DOHH2 (cell line): ENCODE measurements around the gene CDKN2C.

ENCODE experiments used
- H3F3A ChIP-seq: fragments of 200-600 bp; sonication (generic), shearing (Covaris generic); 2 replicates; pipeline ENCODE4 v1.6.0; 2016; ENCODE audit warnings: antibody characterized with exemption, mild to moderate bottlenecking; ENCODE audit not compliant: control insufficient read depth, insufficient read depth
- H3K27ac ChIP-seq: fragments of 200-600 bp; sonication (generic); 2 replicates; pipeline ENCODE4 v1.5.1; 2014; ENCODE audit warnings: low read depth, mild to moderate bottlenecking, low read length, moderate library complexity
- H3K27me3 ChIP-seq: fragments of 200-600 bp; sonication (generic); 2 replicates; pipeline ENCODE4 v1.6.1; 2014; ENCODE audit warnings: mild to moderate bottlenecking, low read length, mixed read lengths; ENCODE audit not compliant: control insufficient read depth
- H3K36me3 ChIP-seq: fragments of 200-600 bp; sonication (generic); 2 replicates; pipeline ENCODE4 v1.6.1; 2014; ENCODE audit warnings: mild to moderate bottlenecking, low read length, moderate library complexity, mixed read lengths; ENCODE audit not compliant: control insufficient read depth
- H3K4me1 ChIP-seq: fragments of 200-600 bp; sonication (generic); 2 replicates; pipeline ENCODE4 v1.6.1; 2014; ENCODE audit warnings: mild to moderate bottlenecking, low read length, mixed read lengths; ENCODE audit not compliant: control insufficient read depth
- H3K4me2 ChIP-seq: fragments of 200-600 bp; sonication (generic); 2 replicates; pipeline ENCODE4 v1.6.0; 2014; ENCODE audit warnings: mild to moderate bottlenecking, low read length, moderate library complexity
- H3K4me3 ChIP-seq: fragments of 200-600 bp; sonication (generic); 2 replicates; pipeline ENCODE4 v1.5.1; 2014; ENCODE audit warnings: mild to moderate bottlenecking, low read length, mixed read lengths
- H3K79me2 ChIP-seq: fragments of 200-600 bp; sonication (generic); 2 replicates; pipeline ENCODE4 v1.6.1; 2014; ENCODE audit warnings: mild to moderate bottlenecking, low read length, mixed read lengths; ENCODE audit not compliant: control insufficient read depth
- H3K9me2 ChIP-seq: fragments of 200-600 bp; sonication (generic); replicated peaks from 2 replicates; pipeline ENCODE4 v1.6.1; 2014; ENCODE audit warnings: mild to moderate bottlenecking, low read length, mixed read lengths; ENCODE audit not compliant: control insufficient read depth
- H3K9me3 ChIP-seq: fragments of 200-600 bp; sonication (generic); 2 replicates; pipeline ENCODE4 v1.6.1; 2014; ENCODE audit warnings: antibody characterized with exemption, low read length, mixed read lengths; ENCODE audit not compliant: control insufficient read depth, insufficient read depth
- H4K20me1 ChIP-seq: fragments of 200-600 bp; sonication (generic); 2 replicates; pipeline ENCODE4 v1.6.0; 2014; ENCODE audit warnings: low read depth, mild to moderate bottlenecking, antibody characterized with exemption, low read length, moderate library complexity; ENCODE audit not compliant: control insufficient read depth, insufficient read depth
- CTCF ChIP-seq: fragments of 200-600 bp; sonication (generic); IDR thresholded peaks from one replicate; pipeline ENCODE4 v1.5.1; 2014; ENCODE audit warnings: antibody characterized with exemption, mild to moderate bottlenecking, low read depth, low read length; ENCODE audit not compliant: poor library complexity, severe bottlenecking
- EZH2phosphoT487 ChIP-seq: fragments of 200-600 bp; sonication (generic); IDR thresholded peaks from 2 replicates; pipeline ENCODE4 v1.6.1; 2017; ENCODE audit warnings: borderline replicate concordance, mild to moderate bottlenecking, antibody characterized with exemption, low read length, moderate library complexity, mixed read lengths

The CDKN2C gene

GRCh38 chr1:51014878-51015277 lies 44.8 kb downstream of the CDKN2C start:
- H4K20me1 ChIP-seq, result no peaks in the 10 kb centered on the region
- no peaks in the 10 kb centered on the region for H3K9me2 ChIP-seq
- H3K4me3 ChIP-seq, result no peak overlapping the region
- no peaks in the 10 kb centered on the region for H3K4me1 ChIP-seq
- H3K36me3 ChIP-seq, result no peaks in the 10 kb centered on the region
- H3K27me3 ChIP-seq, result no peaks in the 10 kb centered on the region
- TF ChIP-seq CTCF (no peak), EZH2phosphoT487 (no peak)
- no peaks in the 10 kb centered on the region for H3K9me3 ChIP-seq
- no peak overlapping the region for H3K27ac ChIP-seq
- H3K4me2 ChIP-seq, result no peak overlapping the region
- no peaks in the 10 kb centered on the region for H3K79me2 ChIP-seq
- H3F3A ChIP-seq, result no peaks in the 10 kb centered on the region; the same call in 1 of the 2 replicates

- H3K9me2 ChIP-seq, result no peaks in the 10 kb centered on the region
- no peak overlapping the region for H3K27ac ChIP-seq
- H3K36me3 ChIP-seq, result no peaks in the 10 kb centered on the region
- no peak overlapping the region for H3K4me2 ChIP-seq
- H4K20me1 ChIP-seq, result no peaks in the 10 kb centered on the region
- H3K79me2 ChIP-seq, result no peaks in the 10 kb centered on the region
- no peak for TF ChIP-seq CTCF
- TF ChIP-seq EZH2phosphoT487, result no peak
- H3F3A ChIP-seq, result no peaks in the 10 kb centered on the region; the same call in 1 of the 2 replicates
- H3K9me3 ChIP-seq, result no peaks in the 10 kb centered on the region
- no peaks in the 10 kb centered on the region for H3K4me1 ChIP-seq
- H3K27me3 ChIP-seq, result no peaks in the 10 kb centered on the region
- H3K4me3 ChIP-seq, result no peak overlapping the region
Observed at GRCh38 chr1:51019811-51020210, 49.8 kb downstream of the CDKN2C start.
